HG03342 (cell line): Measurements from ENCODE around the gene MAX.
"Not testable (repeated sequence)": the region's sequence is repeated elsewhere in the genome, so short reads cannot be mapped to it uniquely, and the experiment has no call there.

ENCODE experiments used
- ATAC-seq: cut with Tn5 transposase; IDR thresholded peaks from one replicate; pipeline ENCODE4 v1.9.1; 2021; ENCODE audit warnings: mild to moderate bottlenecking, moderate library complexity; ENCODE audit not compliant: unreplicated experiment

Gene MAX

GRCh38 chr14:65040666-65041433 is 61.5 kb downstream of the MAX start:
- no peak for ATAC-seq

DNA sequence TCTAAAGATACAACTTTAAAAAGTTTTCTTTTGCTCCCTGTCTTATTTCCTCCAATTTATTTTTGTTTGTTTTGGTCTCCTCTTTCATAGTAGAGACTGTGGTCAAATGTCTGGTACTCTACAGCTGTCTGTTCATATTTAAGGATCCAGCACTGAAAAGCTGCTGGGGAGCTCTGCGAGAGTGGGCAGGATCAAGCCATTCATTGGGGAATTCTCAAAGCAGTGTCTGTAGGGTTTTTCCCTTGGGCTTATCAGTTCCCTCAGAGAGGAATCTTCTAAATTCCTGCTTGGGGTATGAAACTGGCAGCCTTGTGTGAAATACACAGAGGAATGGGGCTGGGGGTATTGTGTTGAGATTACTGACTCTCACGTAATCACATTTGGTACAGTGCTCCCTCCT is 63.4 kb downstream of the MAX start:
- no peak for ATAC-seq

DNA sequence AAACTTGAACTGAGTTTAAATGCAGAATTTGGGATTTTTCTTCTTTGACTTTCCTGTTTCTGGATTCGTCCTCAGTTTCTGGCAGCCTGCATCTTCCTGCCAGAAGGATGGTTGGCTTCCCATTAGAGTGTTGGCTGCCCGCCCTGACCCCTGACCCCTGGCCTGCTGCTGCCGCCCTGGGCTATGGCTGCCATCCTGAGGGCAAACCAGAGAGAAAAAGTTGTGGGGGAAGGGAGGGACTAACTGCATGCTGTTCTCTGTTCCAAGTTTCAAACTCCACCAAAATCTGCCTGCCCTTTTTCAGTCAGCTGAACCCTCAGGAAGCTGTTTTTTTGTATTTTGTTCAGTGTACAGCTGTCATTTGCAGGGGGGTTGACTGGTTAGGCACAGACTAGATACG is 67.3 kb downstream of the MAX start:
- ATAC-seq, result no peak

DNA sequence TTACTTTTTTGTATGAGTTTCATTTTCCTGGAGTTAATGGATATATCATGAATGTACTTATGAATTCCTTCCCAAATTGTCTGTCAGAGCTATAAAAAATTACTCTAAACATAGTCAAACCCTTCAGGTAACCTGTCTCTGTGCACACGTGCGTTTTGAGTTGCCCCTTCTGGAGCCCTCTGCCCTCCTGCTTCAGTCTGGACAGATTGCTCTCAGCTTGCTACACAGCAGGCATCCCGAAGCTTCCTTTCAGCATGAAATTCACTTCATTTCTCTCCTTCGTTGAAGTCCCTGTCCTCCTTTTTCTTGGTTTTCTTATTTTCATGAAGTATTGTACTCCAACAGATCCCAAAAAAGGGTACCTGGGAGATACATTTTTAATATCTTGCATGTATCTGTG is 68.3 kb downstream of the MAX start:
- no peak for ATAC-seq

DNA sequence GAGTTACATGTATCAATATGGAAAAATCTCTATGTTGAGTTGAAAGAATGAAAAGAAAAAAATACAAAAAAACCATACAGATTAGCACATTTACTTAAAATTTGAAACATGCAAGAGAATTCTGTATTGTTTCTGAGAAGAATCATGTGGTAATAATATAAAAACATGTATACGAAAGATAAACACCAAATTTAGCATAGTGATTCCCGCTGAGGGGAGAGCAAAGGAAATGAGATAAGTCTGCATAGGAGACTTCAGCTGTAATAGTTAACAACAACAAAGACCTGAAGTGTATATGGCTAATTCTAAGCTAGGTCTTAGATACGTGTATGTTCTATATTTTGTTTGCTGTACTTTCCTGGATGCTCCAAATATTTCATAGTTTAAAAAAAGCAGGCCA is 69.1 kb downstream of the MAX start:
- ATAC-seq, result no peak

DNA sequence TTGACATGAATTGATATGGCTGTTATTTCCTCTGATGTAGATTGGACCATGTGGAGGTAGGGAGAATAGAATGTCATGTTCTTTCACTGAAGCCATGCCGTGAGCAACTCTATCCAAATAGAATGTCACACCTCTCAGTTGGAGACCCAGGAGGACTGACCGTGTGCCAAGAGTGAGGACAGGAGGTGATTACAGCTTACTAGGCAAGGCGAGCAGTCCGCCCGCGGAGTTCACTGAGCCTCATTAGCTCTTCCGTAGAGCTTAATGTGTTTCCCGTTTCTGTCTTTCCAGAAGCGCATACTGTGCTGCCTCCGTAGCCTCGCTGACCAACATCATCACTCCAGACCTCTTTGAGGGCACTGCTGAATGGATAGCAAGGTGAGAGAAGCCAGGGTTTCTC is 70.0 kb downstream of the MAX start:
- ATAC-seq, result no peak

GRCh38 chr14:65031321-65031720 is 71.0 kb downstream of the MAX start:
- ATAC-seq, result not testable (repeated sequence)

GRCh38 chr14:65028937-65029336 is 73.4 kb downstream of the MAX start:
- no peak for ATAC-seq

DNA sequence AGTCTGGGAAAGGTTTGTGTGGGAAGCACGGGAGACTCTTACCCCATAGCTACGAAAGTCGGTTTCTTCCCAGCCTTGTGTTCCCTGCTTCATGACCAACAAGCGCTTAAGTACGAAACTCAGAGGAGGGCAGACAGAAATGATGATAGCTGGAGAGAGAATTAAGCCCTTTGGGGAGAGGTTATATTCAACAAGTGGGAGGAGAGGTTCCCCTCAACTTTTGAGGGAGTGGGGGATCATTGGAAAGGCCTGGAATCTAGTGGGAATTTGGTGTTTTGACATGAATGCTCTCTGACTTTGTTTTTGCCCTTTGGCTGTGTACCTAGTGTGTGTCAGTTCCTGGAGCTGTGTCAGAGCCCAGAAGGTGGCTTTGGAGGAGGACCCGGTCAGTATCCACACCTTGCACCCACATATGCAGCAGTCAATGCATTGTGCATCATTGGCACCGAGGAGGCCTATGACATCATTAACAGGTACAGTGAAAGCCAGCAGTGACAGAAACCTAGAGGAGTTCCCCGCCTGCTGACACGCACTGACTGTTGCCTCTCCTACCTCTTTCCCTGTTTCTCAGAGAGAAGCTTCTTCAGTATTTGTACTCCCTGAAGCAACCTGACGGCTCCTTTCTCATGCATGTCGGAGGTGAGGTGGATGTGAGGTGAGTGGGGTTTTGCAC is 75.1 kb downstream of the MAX start:
- ATAC-seq, result no peak

GRCh38 chr14:65026526-65026925 is 75.8 kb downstream of the MAX start:
- ATAC-seq, result no peak

DNA sequence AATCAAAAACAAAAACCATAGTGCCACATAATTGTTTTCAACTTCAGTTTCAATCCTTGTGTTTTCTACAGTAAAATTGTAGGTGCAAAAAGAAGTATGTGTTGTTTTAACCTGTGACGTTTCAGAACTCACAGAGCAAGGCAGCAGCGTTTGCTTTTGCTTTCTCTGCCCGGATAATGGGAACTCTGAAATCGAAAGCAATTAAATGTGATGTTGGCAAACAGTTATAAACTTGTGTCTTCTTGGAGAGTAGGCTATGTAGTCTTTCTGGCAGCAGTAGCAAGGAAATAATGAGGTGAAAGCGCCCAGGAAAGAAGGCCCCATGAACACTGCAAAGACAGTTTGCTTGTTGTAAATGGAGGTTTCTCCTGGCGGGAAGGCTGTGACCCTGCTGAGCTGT is 76.5 kb downstream of the MAX start:
- ATAC-seq, result no peak
